Measurements from ENCODE around the gene HAND2. TPM values are rescaled to one million over a fixed set of nuclear protein-coding genes. Genes with fewer than 3 reads are reported as not detected.

HAND2 gene
- 8.3 and 40.3 TPM in 2 replicates for total RNA-seq (ENCODE audit: low replicate concordance)
- long read RNA-seq, partial matches to known transcripts: 0 of 4 reads
- long read RNA-seq, other reads (novel, unspliced or antisense): 0 of 4 reads

- Mint-ChIP-seq H3K4me1 (ENCODE audit: unreplicated experiment) (peaks cover 5% of the 10 kb centered on the region), H3K27me3 (peaks cover 93% of the 10 kb centered on the region), H3K9me3 (no peaks in the 10 kb centered on the region), H3K4me3 (peak within 1 kb of the TSS; percentile 96), H3K36me3 (peaks cover 23% of the 10 kb centered on the region), H3K27ac (peak within 1 kb of the TSS; percentile 95)
- TF ChIP-seq CTCF (conservative IDR thresholded peaks at IDR 0.05): no peak
- DNase-seq (ENCODE audit: extremely low spot score, unreplicated experiment): peak; percentile 74
Measured at GRCh38 chr4:173529477-173530325, at the start of gene HAND2. Gene HAND2, minus strand, starts transcription at chr4:173530229. Its CDS starts 940 bp downstream, at chr4:173529289.

- no peak overlapping the region for H3K27ac Mint-ChIP-seq
- no peak for TF ChIP-seq CTCF (conservative IDR thresholded peaks at IDR 0.05)
- H3K27me3 Mint-ChIP-seq: peaks cover 5% of the 10 kb centered on the region
- H3K4me3 Mint-ChIP-seq: no peak overlapping the region
- no peaks in the 10 kb centered on the region for H3K36me3 Mint-ChIP-seq
- H3K4me1 Mint-ChIP-seq (ENCODE audit: unreplicated experiment): peaks cover 4% of the 10 kb centered on the region
- H3K9me3 Mint-ChIP-seq: no peaks in the 10 kb centered on the region
- DNase-seq (ENCODE audit: extremely low spot score, unreplicated experiment): no peak
Measured at GRCh38 chr4:173578956-173579355, 48.9 kb upstream of the HAND2 start.

- Mint-ChIP-seq H3K9me3 (no peaks in the 10 kb centered on the region), H3K4me3 (no peak overlapping the region), H3K27ac (no peak overlapping the region), H3K27me3 (peaks cover 8% of the 10 kb centered on the region), H3K36me3 (no peaks in the 10 kb centered on the region), H3K4me1 (ENCODE audit: unreplicated experiment) (peaks cover 8% of the 10 kb centered on the region)
- DNase-seq (ENCODE audit: extremely low spot score, unreplicated experiment): no peak
- no peak for TF ChIP-seq CTCF (conservative IDR thresholded peaks at IDR 0.05)
Measured at GRCh38 chr4:173577963-173578362, 47.9 kb upstream of the HAND2 start.

- Mint-ChIP-seq H3K4me3 (no peak overlapping the region), H3K4me1 (ENCODE audit: unreplicated experiment) (peaks cover 8% of the 10 kb centered on the region), H3K36me3 (no peaks in the 10 kb centered on the region), H3K9me3 (no peaks in the 10 kb centered on the region), H3K27ac (no peak overlapping the region), H3K27me3 (peaks cover 3% of the 10 kb centered on the region)
- no peak for DNase-seq (ENCODE audit: extremely low spot score, unreplicated experiment)
- no peak for TF ChIP-seq CTCF (conservative IDR thresholded peaks at IDR 0.05)
Measured at GRCh38 chr4:173575482-173576152, 45.6 kb upstream of the HAND2 start.

GRCh38 chr4:173573725-173574124 lies 43.7 kb upstream of the HAND2 start:
- Mint-ChIP-seq H3K4me1 (ENCODE audit: unreplicated experiment) (peaks cover 7% of the 10 kb centered on the region), H3K4me3 (no peak overlapping the region), H3K27ac (no peak overlapping the region), H3K36me3 (no peaks in the 10 kb centered on the region), H3K27me3 (peaks cover 3% of the 10 kb centered on the region), H3K9me3 (no peaks in the 10 kb centered on the region)
- no peak for TF ChIP-seq CTCF (conservative IDR thresholded peaks at IDR 0.05)
- no peak for DNase-seq (ENCODE audit: extremely low spot score, unreplicated experiment)

All from type B pancreatic cell (in vitro differentiated cells).